A673 (cell line): Measurements from ENCODE around the gene TRIM72. TPM values are rescaled to one million over a fixed set of nuclear protein-coding genes. Genes with fewer than 3 reads are reported as not detected.

ENCODE experiments used
- BruUV-seq: library from RNA; stranded (reverse); fragments of 400-500 nt; replicated peaks from 2 replicates; lab custom pipeline; 2021; lab: Mats Ljungman, UMichigan
- CTCF ChIA-PET: fragments of 300-600 bp; sonication (Branson Sonifier 250); formaldehyde crosslinking; loops from one replicate; lab custom pipeline; 2022; ENCODE audit warnings: antibody characterized with exemption; lab: Charles Lee
- POLR2A ChIA-PET: fragments of 300-600 bp; sonication (Branson Sonifier 250); formaldehyde crosslinking; loops from one replicate; lab custom pipeline; 2022; ENCODE audit warnings: antibody characterized with exemption; ENCODE audit not compliant: low non-redundant PET; lab: Charles Lee
- DNase-seq: peaks from one replicate; pipeline ENCODE4 v3.0.0-alpha.2; 2015; ENCODE audit warnings: low spot score
- H3K27ac ChIP-seq: fragments of 200-600 bp; sonication (generic); 2 replicates; pipeline ENCODE4 v1.5.1; 2016; ENCODE audit warnings: mixed run types, low read depth, mild to moderate bottlenecking, mixed read lengths, antibody characterized with exemption, low read length; ENCODE audit not compliant: poor library complexity, severe bottlenecking
- H3K27me3 ChIP-seq: fragments of 200-600 bp; sonication (generic); replicated peaks from 2 replicates; pipeline ENCODE4 v1.6.1; 2017; ENCODE audit warnings: mixed run types, low read depth, mild to moderate bottlenecking, mixed read lengths, antibody characterized with exemption, low read length; ENCODE audit not compliant: insufficient read depth, poor library complexity
- H3K36me3 ChIP-seq: fragments of 200-600 bp; sonication (generic); 2 replicates; pipeline ENCODE4 v1.6.1; 2016; ENCODE audit warnings: mixed run types, mild to moderate bottlenecking, mixed read lengths, antibody characterized with exemption, low read length; ENCODE audit not compliant: insufficient read depth, poor library complexity, severe bottlenecking
- H3K4me1 ChIP-seq: fragments of 200-600 bp; sonication (generic); 2 replicates; pipeline ENCODE4 v1.6.1; 2017; ENCODE audit warnings: mixed run types, mild to moderate bottlenecking, mixed read lengths, antibody characterized with exemption, low read length; ENCODE audit not compliant: insufficient read depth, poor library complexity, severe bottlenecking
- H3K4me3 ChIP-seq: fragments of 200-600 bp; sonication (generic); 2 replicates; pipeline ENCODE4 v1.5.1; 2016; ENCODE audit warnings: low read depth, mixed run types, mild to moderate bottlenecking, mixed read lengths, low read length; ENCODE audit not compliant: poor library complexity, severe bottlenecking
- H3K9me3 ChIP-seq: fragments of 200-600 bp; sonication (generic); 2 replicates; pipeline ENCODE4 v1.6.1; 2016; ENCODE audit warnings: mixed run types, low read depth, mild to moderate bottlenecking, mixed read lengths, antibody characterized with exemption, low read length; ENCODE audit not compliant: poor library complexity, severe bottlenecking
- EZH2 ChIP-seq: fragments of 200-600 bp; sonication (generic); IDR thresholded peaks from 2 replicates; pipeline ENCODE4 v1.6.1; 2017; ENCODE audit warnings: borderline replicate concordance, low read depth, mild to moderate bottlenecking, mixed read lengths, antibody characterized with exemption, low read length; ENCODE audit not compliant: poor library complexity, severe bottlenecking
- intact Hi-C: fragments of 100-400 bp; cut with micrococcal nuclease; formaldehyde crosslinking; loops from one replicate; pipeline ENCODE4 v1.10.0; 2022; ENCODE audit not compliant: unreplicated experiment
- total RNA-seq: library from RNA; stranded (reverse); gene quantifications from 2 replicates; pipeline ENCODE4 v1.2.3, GENCODE V29; 2021
- TF ChIP-seq, protein P1 (sequence below): fragments of 300-800, 200-600 bp; sonication (generic); conservative IDR thresholded peaks from 2 replicates; pipeline ENCODE4 v1.5.1; 2017; ENCODE audit warnings: low read depth, mild to moderate bottlenecking, antibody characterized with exemption, low read length, moderate library complexity, mixed read lengths

TRIM72 gene
- total RNA-seq, 1 experiment from 2014 or later, result 0.04 TPM

DNA sequence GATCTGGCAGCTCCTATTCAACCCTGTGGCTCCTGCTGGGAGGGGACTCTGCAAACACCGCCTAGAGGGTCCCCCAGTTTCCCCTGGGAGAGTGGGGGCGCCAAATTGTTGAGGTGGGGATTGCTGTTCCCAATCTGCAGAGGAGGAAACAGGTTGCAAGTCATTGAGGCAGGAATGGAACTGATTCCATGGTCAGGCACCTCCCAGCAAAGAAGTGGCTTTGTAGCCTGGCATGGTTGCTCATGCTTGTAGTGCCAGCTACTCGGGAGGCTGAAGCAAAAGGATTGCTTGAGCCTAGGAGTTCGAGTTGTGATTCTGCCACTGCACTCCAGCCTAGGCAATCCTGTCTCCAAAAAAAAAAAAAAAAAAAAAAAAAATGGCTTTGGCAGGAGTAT is 3.2 kb downstream of the TRIM72 start:
- ChIA-PET POLR2A (interaction anchor here (0.6 kb wide), 1 partner anchor 167 kb away, joined by 9 read pairs; no protein-coding TSS in a partner anchor), CTCF (interaction anchor here (0.5 kb wide), 1 partner anchor 652 kb away, joined by 3 read pairs; no protein-coding TSS in a partner anchor)
- TF ChIP-seq, protein P1, sequence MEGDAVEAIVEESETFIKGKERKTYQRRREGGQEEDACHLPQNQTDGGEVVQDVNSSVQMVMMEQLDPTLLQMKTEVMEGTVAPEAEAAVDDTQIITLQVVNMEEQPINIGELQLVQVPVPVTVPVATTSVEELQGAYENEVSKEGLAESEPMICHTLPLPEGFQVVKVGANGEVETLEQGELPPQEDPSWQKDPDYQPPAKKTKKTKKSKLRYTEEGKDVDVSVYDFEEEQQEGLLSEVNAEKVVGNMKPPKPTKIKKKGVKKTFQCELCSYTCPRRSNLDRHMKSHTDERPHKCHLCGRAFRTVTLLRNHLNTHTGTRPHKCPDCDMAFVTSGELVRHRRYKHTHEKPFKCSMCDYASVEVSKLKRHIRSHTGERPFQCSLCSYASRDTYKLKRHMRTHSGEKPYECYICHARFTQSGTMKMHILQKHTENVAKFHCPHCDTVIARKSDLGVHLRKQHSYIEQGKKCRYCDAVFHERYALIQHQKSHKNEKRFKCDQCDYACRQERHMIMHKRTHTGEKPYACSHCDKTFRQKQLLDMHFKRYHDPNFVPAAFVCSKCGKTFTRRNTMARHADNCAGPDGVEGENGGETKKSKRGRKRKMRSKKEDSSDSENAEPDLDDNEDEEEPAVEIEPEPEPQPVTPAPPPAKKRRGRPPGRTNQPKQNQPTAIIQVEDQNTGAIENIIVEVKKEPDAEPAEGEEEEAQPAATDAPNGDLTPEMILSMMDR, result no peak
- Histone ChIP-seq H3K36me3 (no peaks in the 10 kb centered on the region), H3K9me3 (no peaks in the 10 kb centered on the region), H3K27me3 (peaks cover 48% of the 10 kb centered on the region), H3K4me1 (peaks cover 15% of the 10 kb centered on the region), H3K27ac (no peak overlapping the region), H3K4me3 (no peak overlapping the region)
- intact Hi-C loops, result no loop called here
- no peak for DNase-seq
- BruUV-seq, result no TSS peak

DNA sequence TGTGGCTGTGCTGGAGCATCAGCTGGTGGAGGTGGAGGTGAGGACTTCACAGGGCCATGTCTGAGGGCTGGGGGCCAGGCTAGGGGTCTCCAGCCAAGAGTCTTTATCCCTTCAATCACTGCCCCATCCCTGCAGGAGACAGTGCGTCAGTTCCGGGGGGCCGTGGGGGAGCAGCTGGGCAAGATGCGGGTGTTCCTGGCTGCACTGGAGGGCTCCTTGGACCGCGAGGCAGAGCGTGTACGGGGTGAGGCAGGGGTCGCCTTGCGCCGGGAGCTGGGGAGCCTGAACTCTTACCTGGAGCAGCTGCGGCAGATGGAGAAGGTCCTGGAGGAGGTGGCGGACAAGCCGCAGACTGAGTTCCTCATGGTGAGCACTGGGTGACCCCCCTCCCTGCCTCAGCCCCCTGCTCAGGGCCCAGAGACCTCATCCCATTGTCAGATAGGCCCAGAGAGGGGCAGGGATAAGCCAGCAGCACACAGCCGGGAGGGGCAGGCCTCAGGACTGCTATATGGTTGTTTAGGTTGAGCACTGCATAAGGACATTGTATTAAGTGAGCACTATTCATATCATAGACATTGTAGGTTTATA is 5.3 kb downstream of the TRIM72 start:
- peaks cover 39% of the 10 kb centered on the region for H3K27me3 ChIP-seq
- peaks cover 15% of the 10 kb centered on the region for H3K4me1 ChIP-seq
- ChIA-PET POLR2A (no interaction called here), CTCF (no interaction called here)
- DNase-seq, result no peak
- H3K36me3 ChIP-seq, result no peaks in the 10 kb centered on the region
- TF ChIP-seq, protein P1, result no peak
- no peak for TF ChIP-seq EZH2
- intact Hi-C loops, result no loop called here
- no peaks in the 10 kb centered on the region for H3K9me3 ChIP-seq
- no TSS peak for BruUV-seq
- no peak overlapping the region for H3K27ac ChIP-seq
- H3K4me3 ChIP-seq, result no peak overlapping the region

DNA sequence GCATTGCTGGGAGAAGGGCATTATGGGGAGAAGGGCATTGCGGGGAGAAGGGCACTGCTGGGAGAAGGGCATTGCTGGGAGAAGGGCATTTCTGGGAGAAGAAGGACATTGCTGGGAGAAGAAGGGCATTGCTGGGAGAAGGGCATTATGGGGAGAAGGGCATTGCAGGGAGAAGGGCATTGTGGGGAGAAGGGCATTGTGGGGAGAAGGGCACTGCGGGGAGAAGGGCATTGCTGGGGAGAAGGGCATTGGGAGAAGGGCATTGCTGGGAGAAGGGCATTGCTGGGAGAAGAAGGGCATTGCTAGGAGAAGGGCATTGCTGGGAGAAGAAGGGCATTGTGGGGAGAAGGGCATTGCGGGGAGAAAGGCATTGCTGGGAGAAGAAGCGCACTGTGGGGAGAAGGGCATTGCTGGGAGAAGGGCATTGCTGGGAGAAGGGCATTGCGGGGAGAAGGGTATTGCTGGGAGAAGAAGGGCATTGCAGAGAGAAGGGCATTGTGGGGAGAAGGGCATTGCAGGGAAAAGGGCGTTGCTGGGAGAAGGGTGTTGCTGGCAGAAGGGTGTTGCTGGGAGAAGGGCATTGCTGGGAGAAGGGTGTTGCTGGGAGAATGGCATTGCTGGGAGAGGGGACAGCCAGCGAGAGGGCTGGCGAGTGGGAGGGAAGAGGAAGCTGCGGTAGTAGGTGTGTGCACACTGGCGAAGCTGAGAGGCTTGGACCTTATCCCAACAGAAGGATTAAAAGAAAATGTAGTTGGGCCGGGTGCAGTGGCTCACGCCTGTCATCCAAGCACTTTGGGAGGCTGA is 7.6 kb downstream of the TRIM72 start:
- ChIA-PET CTCF (no interaction called here), POLR2A (no interaction called here)
- no peaks in the 10 kb centered on the region for H3K9me3 ChIP-seq
- no peaks in the 10 kb centered on the region for H3K36me3 ChIP-seq
- H3K27ac ChIP-seq, result no peak overlapping the region
- intact Hi-C loops, result no loop called here
- no peak overlapping the region for H3K4me3 ChIP-seq
- H3K4me1 ChIP-seq, result no peaks in the 10 kb centered on the region
- no peak for TF ChIP-seq EZH2
- TF ChIP-seq, protein P1, result no peak
- no peak for DNase-seq
- peaks cover 17% of the 10 kb centered on the region for H3K27me3 ChIP-seq
- BruUV-seq, result no TSS peak
